ENCODE measurements around the gene EDIL3.

GRCh38 chr5:84085387-84086041 is 299.2 kb downstream of the EDIL3 start:
- TF ChIP-seq CTCF (IDR thresholded peaks at IDR 0.05) (no peak), POLR2A (IDR thresholded peaks at IDR 0.05) (no peak)

Data from tibial nerve (tissue), 3 donors.